ENCODE results near the gene KIRREL3. TPM values are rescaled to one million over a fixed set of nuclear protein-coding genes. Genes with fewer than 3 reads are reported as not detected.

Gene KIRREL3
- polyA plus RNA-seq, 1 of the 3 experiments (the other 2 are of a cell fraction) = 3.7 TPM

DNA sequence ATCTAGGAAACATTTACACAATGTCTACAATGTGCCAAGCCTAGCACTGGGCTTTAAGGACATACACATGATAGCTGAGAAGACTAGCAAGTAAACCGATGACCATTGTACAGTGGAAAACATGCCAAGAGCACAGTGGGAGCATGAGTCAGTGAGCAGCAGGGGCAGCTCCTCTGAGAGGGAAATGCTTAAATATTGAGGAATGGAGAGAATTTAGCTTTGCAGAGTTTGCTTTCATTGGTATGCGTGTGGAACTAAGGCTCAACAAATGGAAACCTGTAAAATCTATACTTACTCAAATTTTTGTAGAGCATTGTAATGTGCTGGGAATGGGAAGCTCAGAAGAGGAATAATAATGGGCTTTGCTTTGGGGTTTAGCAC is 362.8 kb downstream of the KIRREL3 start (continued):
- TF ChIP-seq, protein P1, sequence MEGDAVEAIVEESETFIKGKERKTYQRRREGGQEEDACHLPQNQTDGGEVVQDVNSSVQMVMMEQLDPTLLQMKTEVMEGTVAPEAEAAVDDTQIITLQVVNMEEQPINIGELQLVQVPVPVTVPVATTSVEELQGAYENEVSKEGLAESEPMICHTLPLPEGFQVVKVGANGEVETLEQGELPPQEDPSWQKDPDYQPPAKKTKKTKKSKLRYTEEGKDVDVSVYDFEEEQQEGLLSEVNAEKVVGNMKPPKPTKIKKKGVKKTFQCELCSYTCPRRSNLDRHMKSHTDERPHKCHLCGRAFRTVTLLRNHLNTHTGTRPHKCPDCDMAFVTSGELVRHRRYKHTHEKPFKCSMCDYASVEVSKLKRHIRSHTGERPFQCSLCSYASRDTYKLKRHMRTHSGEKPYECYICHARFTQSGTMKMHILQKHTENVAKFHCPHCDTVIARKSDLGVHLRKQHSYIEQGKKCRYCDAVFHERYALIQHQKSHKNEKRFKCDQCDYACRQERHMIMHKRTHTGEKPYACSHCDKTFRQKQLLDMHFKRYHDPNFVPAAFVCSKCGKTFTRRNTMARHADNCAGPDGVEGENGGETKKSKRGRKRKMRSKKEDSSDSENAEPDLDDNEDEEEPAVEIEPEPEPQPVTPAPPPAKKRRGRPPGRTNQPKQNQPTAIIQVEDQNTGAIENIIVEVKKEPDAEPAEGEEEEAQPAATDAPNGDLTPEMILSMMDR (IDR thresholded peaks at IDR 0.05) = no peak
- TF ChIP-seq, protein P2, sequence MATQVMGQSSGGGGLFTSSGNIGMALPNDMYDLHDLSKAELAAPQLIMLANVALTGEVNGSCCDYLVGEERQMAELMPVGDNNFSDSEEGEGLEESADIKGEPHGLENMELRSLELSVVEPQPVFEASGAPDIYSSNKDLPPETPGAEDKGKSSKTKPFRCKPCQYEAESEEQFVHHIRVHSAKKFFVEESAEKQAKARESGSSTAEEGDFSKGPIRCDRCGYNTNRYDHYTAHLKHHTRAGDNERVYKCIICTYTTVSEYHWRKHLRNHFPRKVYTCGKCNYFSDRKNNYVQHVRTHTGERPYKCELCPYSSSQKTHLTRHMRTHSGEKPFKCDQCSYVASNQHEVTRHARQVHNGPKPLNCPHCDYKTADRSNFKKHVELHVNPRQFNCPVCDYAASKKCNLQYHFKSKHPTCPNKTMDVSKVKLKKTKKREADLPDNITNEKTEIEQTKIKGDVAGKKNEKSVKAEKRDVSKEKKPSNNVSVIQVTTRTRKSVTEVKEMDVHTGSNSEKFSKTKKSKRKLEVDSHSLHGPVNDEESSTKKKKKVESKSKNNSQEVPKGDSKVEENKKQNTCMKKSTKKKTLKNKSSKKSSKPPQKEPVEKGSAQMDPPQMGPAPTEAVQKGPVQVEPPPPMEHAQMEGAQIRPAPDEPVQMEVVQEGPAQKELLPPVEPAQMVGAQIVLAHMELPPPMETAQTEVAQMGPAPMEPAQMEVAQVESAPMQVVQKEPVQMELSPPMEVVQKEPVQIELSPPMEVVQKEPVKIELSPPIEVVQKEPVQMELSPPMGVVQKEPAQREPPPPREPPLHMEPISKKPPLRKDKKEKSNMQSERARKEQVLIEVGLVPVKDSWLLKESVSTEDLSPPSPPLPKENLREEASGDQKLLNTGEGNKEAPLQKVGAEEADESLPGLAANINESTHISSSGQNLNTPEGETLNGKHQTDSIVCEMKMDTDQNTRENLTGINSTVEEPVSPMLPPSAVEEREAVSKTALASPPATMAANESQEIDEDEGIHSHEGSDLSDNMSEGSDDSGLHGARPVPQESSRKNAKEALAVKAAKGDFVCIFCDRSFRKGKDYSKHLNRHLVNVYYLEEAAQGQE (IDR thresholded peaks at IDR 0.05; ENCODE audit: low read depth, low read length) = no peak
- TF ChIP-seq GABPA (IDR thresholded peaks at IDR 0.05; ENCODE audit: low read depth) (no peak), FOSL2 (IDR thresholded peaks at IDR 0.05; ENCODE audit: borderline replicate concordance, low read depth) (peak; percentile 80; the same call in 1 of the 2 replicates), TEAD4 (IDR thresholded peaks at IDR 0.05; ENCODE audit: borderline replicate concordance, insufficient read depth) (peak; percentile 73), TAF1 (IDR thresholded peaks at IDR 0.05; ENCODE audit: borderline replicate concordance, low read depth, low read length) (no peak), FOXJ3 (CRISPR knock-in tag; IDR thresholded peaks at IDR 0.05) (no peak), RFX5 (IDR thresholded peaks at IDR 0.05; ENCODE audit: low read length) (no peak), MXI1 (IDR thresholded peaks at IDR 0.05; ENCODE audit: low read depth, low read length) (no peak), SIN3A (IDR thresholded peaks at IDR 0.05; ENCODE audit: borderline replicate concordance, low read depth, low read length) (no peak), EP300 (IDR thresholded peaks at IDR 0.05; ENCODE audit: borderline replicate concordance in 1 of 2, low read depth in 1 of 2, low read length in 1 of 2) (peak in 1 of 2 experiments; percentile 47; a peak in 1 of 4 replicates), MEF2A (IDR thresholded peaks at IDR 0.05; ENCODE audit: borderline replicate concordance, low read depth) (no peak; the same call in 1 of the 2 replicates), YY1 (IDR thresholded peaks at IDR 0.05; ENCODE audit: low read depth) (peak; percentile 22; the same call in 1 of the 2 replicates), RAD21 (IDR thresholded peaks at IDR 0.05; ENCODE audit: low read length) (no peak), SMC3 (IDR thresholded peaks at IDR 0.05; ENCODE audit: low read depth, low read length) (no peak), ELF1 (IDR thresholded peaks at IDR 0.05) (no peak), EZH2phosphoT487 (IDR thresholded peaks at IDR 0.05; ENCODE audit: borderline replicate concordance, low read depth) (no peak)
- TF ChIP-seq, protein P3, sequence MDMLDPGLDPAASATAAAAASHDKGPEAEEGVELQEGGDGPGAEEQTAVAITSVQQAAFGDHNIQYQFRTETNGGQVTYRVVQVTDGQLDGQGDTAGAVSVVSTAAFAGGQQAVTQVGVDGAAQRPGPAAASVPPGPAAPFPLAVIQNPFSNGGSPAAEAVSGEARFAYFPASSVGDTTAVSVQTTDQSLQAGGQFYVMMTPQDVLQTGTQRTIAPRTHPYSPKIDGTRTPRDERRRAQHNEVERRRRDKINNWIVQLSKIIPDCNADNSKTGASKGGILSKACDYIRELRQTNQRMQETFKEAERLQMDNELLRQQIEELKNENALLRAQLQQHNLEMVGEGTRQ (IDR thresholded peaks at IDR 0.05; ENCODE audit: borderline replicate concordance, low read depth, low read length) = no peak
- TF ChIP-seq, protein P4, sequence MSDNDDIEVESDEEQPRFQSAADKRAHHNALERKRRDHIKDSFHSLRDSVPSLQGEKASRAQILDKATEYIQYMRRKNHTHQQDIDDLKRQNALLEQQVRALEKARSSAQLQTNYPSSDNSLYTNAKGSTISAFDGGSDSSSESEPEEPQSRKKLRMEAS (IDR thresholded peaks at IDR 0.05; ENCODE audit: low read depth) = peak; percentile 75
- TF ChIP-seq, protein P5, sequence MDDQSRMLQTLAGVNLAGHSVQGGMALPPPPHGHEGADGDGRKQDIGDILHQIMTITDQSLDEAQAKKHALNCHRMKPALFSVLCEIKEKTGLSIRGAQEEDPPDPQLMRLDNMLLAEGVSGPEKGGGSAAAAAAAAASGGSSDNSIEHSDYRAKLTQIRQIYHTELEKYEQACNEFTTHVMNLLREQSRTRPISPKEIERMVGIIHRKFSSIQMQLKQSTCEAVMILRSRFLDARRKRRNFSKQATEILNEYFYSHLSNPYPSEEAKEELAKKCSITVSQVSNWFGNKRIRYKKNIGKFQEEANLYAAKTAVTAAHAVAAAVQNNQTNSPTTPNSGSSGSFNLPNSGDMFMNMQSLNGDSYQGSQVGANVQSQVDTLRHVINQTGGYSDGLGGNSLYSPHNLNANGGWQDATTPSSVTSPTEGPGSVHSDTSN (IDR thresholded peaks at IDR 0.05) = peak; percentile 30; the same call in 1 of the 2 replicates

Data from SK-N-SH (cell line).